Lower leg skin (tissue), 3 donors: Measurements from ENCODE around the gene CEP170B.

Experiments
- POLR2A ChIP-seq, 2 donors: fragments of 450-650 bp; IDR thresholded peaks; one replicate each; pipeline ENCODE4 v1.6.1; 2016 to 2017; ENCODE audit warnings: antibody characterized with exemption in 2 of 2, mild to moderate bottlenecking in 1 of 2, moderate library complexity in 1 of 2
- TF ChIP-seq, protein P1 (sequence below), 3 donors: fragments of 450-650 bp; IDR thresholded peaks; one replicate each; pipeline ENCODE4 v1.5.1; 2016; ENCODE audit warnings: antibody characterized with exemption in 3 of 3, mild to moderate bottlenecking in 3 of 3, moderate library complexity in 2 of 3

- TF ChIP-seq, protein P1, sequence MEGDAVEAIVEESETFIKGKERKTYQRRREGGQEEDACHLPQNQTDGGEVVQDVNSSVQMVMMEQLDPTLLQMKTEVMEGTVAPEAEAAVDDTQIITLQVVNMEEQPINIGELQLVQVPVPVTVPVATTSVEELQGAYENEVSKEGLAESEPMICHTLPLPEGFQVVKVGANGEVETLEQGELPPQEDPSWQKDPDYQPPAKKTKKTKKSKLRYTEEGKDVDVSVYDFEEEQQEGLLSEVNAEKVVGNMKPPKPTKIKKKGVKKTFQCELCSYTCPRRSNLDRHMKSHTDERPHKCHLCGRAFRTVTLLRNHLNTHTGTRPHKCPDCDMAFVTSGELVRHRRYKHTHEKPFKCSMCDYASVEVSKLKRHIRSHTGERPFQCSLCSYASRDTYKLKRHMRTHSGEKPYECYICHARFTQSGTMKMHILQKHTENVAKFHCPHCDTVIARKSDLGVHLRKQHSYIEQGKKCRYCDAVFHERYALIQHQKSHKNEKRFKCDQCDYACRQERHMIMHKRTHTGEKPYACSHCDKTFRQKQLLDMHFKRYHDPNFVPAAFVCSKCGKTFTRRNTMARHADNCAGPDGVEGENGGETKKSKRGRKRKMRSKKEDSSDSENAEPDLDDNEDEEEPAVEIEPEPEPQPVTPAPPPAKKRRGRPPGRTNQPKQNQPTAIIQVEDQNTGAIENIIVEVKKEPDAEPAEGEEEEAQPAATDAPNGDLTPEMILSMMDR (IDR thresholded peaks at IDR 0.05), result no peak
- TF ChIP-seq POLR2A (IDR thresholded peaks at IDR 0.05), result no peak
Observed at GRCh38 chr14:104935026-104935650, 70.1 kb downstream of the CEP170B start.
